HG03520 (cell line): ENCODE measurements around the gene DLEC1.

Experiments
- ATAC-seq: cut with Tn5 transposase; IDR thresholded peaks from one replicate; pipeline ENCODE4 v1.9.1; 2021; ENCODE audit warnings: mild to moderate bottlenecking, moderate library complexity; ENCODE audit not compliant: unreplicated experiment

The DLEC1 gene

GRCh38 chr3:38039101-38039898, at the start of gene DLEC1:
Gene DLEC1 (plus strand): TSS chr3:38039208. CDS start chr3:38039226, 18 bp downstream.
- peak; percentile 88 for ATAC-seq

DNA sequence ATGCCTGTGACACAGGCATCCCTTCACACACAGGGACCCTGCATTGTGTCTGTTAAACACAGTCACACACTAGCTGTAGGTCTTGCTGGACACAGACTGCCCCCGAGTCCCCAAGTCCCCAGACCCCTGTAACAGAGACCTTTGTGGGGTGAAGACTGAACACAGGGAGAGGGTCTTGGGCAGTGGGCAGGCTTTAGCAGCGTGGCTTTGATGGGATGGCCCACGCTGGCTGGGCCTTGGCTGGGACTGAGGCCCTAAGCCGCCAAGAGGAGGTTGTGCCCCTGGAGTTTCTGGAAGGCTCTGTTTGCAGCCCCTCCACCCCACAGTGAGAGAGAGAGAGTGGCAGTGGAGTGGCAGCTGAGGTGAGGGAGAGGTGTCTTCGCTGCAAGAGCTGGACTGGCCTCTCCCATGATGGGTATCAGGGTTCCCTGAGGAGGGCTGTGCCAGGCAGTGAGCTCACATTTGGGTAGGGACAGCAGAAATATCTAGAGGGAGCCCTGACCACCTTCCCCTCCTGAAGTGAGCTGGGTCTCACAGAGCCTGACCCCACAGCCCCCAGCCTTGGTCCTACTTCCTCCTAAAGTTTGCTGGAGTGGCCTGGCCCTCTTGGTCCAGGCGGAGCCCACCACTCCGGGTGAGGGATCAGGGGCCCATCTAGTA, 49.1 kb upstream of the DLEC1 start:
- no peak for ATAC-seq

GRCh38 chr3:37990527-37990926, 48.5 kb upstream of the DLEC1 start, which contains the start of gene VILL:
Gene VILL (plus strand): TSS chr3:37990786. CDS start chr3:37993673, 2,887 bp downstream.
- ATAC-seq = no peak

DNA sequence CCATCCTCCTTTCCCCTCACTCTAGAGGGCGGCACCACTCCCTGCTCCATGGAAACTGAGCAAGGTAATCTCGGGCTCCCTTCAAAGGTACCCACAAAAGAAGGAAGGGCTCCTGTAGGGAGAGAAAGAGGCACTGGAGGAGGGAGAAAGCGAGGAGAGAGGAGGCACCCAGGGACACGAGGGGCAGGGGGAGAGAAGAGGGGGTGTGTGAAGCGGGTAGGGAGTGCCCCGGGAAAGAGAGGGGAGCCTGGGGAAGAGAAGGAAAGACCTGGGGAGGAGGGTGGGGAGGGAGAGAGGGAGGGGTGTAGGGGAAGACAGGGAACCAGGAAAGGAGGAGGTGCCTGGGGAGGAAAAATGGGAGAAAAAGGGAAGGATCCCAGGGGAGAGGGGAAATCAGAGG, 47.9 kb upstream of the DLEC1 start:
- ATAC-seq = no peak

DNA sequence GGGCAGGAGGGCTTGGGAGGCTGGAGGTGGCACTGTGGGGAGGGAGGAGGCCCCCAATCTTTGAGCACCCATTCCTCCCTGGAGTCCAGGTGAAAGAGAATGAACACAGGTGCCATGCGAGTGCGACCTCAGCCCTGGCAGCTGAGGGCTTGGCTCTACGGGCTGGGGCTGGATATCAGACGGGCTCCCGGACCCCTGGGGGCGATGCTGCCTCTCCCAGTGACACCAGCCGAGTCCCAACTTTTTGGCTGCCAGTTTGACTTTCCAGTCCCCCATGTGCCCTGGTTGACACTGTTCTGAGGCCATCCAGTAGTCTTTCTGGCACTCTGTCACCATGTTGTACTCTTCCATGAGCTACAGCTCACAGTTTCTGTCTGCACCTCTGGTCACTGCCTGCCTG, 47.2 kb upstream of the DLEC1 start:
- ATAC-seq = no peak

DNA sequence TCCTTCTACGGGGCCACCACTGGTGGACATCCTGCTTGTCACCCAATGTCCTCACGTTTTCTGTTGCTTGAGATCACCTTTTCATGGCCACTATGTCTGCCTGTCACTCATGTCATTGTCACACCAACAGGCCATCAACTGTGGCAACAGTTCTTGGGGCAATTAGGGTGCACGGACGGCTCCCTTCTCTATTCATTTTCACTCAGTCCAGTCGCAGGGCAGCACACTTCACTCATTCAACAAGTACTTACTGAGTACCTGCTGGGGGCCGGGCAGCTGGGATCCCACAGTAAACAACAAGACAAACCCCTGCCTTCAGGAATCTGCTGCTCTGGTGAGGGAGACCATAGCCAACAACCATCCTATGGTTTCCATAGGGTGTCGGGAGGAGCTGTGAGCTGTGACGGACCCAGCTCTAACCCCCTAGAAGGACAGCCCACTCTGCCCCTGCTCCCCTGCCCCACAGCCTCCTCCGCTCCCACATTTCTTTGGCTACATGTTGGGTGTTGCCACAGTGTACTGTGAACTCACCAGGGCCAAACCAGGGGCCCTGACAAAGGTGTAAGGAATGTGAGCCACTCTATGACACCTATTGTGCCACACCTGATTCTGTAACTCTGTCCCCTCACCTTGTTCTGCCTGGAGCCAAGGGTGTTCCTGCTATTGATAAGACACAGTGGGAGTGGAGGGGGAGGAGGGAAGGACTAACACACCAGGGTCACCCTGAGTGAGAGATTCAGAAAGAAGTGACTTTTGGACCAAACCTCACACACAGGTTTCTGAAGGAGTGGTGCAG, 46.5 kb upstream of the DLEC1 start:
- no peak for ATAC-seq

- no peak for ATAC-seq
Measured at GRCh38 chr3:37993067-37993455, 45.9 kb upstream of the DLEC1 start.

DNA sequence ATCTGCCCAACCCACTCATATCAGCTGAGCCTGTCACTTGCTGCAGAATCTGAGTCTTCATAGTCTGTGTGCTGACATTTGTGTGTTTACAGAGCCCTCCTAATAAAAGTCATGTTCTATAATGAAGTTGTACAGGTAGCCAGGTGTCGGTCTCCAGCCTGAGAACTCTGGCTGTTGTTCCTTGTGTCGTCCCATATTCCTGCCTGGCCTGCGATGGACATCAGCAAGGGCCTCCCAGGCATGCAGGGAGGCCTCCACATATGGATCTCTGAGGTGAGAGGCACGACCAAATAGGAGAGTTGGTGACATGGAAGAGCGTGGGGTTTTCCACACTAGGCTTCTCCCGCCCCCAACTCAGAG, 45.6 kb upstream of the DLEC1 start:
- no peak for ATAC-seq

GRCh38 chr3:37993820-37994638, 45.0 kb upstream of the DLEC1 start:
- ATAC-seq = peak; percentile 46

GRCh38 chr3:37994639-37994972, 44.4 kb upstream of the DLEC1 start:
- no peak for ATAC-seq

DNA sequence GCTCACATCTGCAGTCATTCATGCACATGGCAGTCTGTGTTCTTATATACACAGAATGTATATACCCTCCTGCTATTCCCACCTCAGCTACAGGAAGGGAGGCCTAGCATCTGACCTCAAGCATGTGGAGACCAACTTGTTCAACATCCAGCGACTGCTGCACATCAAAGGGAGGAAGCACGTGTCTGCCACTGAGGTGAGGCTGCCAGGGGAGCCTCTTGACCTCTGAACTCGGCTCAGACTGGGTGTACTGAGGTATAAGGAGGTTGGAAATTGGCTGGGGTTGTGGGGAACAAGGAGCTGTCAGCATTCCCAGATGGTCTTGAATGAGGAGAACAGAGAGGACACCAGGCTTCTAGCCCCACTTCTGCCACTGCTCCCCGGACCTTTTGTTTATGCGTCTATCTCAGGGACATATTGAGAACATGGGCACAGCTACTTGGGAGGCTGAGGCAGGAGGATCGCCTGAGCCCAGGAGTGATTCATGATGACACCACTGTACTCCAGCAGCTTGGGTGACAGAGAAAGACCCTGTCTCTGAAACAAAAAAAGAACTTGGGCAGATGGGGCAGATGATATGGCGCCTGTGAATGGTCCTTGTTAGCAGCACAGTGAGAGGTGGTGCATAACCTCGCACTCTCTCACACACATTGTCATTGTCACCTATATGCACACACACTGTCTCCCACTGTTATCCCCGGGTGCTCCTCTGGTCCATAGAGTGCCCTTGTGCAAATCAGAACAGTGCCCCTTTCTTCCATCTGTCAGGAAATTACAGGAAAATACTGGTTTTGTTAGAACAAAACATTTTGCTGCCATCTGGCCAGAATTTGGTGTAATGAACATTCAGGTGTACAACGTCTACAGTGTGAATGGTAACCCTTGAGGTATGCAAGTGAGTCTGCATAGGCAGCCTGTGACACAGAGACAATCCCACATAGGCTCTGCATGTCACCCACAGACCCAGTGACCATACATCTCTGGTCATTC, 43.1 kb upstream of the DLEC1 start:
- no peak for ATAC-seq

GRCh38 chr3:37996785-37997301, 42.2 kb upstream of the DLEC1 start:
- ATAC-seq = peak; percentile 53

GRCh38 chr3:37997342-37997741, 41.7 kb upstream of the DLEC1 start:
- no peak for ATAC-seq

DNA sequence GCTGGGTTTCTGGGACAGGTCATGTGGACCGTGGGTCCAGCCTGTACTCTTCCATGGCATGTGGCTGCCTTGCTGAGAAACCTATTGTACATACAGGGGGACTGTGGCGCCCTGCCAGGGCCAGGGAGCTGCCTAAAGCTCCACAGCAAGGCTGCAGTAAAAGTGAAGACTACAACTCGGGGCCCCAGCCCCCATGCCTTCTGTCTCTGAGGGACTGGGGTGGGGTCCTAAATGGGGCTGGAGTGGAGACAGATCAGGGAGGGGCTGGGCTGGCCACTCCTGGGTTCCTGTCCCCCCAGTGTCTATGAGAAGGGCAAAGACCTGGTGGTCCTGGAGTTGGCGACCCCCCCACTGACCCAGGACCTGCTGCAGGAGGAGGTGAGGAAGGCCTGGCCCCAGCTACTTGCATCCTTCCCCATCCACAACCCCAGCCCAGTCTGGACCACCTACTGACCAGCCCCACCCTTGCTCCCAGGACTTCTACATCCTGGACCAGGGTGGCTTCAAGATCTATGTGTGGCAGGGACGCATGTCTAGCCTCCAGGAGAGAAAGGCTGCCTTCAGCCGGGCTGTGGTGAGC, 41.1 kb upstream of the DLEC1 start:
- ATAC-seq = no peak

GRCh38 chr3:37999836-38000235, 39.2 kb upstream of the DLEC1 start:
- no peak for ATAC-seq

DNA sequence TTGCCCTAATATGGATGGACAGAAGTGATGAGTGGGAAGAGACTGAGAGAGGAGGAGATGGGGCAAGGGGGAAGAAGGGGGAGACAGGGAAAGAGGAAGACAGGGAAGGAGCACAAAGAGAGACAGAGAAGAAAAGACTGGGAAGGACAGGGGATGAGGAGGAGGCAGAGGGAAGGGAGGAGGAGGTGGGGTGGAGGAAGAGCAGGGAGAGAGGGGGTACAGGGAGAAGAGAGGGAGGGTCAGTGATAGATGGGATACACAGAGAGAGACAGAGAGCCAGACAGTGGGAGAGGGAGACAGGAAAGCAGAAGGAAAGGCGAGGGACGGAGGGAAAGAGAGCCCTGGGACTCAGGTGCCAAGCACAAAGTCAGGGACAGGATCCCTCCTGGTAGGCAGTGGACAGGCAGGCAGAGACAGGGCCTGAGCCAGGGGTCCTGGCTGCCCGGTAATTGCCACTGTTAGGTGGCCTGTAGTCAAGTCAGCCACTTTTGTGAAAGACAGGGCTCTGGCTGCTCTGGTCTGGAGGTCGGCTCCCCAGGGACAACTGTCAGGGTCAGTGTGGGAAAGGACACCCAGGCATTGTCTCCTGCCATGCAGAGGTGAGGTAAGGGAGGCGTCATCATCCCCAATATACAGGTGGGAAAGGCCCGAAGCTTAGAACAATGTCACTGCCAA, 38.6 kb upstream of the DLEC1 start:
- no peak for ATAC-seq

DNA sequence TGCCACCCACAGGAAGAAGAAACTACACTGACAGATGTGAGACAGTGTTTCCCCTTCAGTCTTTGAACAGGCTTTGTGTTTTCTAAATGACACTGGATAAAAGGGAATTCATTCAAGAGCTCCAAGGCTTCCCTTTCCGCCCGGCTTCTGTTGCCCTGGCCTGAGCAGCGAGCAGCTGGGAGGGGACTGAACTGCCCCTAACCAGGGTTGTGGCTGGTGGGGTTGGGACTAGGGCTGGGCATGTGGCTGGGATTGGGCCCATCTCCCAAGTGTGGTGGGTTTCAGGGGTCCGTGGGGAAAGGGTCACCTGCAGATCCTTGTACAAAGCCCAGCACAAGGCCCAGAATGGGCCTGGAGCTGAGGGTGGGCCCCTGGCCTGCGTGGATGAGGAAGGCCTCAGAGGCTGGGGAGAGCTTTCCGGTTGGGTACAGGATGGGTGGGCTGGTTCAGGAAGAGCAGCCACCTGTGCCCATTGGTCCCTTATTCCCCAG, 38.0 kb upstream of the DLEC1 start:
- ATAC-seq = no peak

- ATAC-seq = no peak
Measured at GRCh38 chr3:38001456-38002081, 37.4 kb upstream of the DLEC1 start.
